ENCODE results near the gene SMIM38. TPM values are rescaled to one million over a fixed set of nuclear protein-coding genes. Genes with fewer than 3 reads are reported as not detected.
"Not testable (repeated sequence)": the region's sequence is repeated elsewhere in the genome, so short reads cannot be mapped to it uniquely, and the experiment has no call there.

The SMIM38 gene
- total RNA-seq, 4 donors from 2014 or later, result 2.9 to 10.1 TPM; not detected in 2

DNA sequence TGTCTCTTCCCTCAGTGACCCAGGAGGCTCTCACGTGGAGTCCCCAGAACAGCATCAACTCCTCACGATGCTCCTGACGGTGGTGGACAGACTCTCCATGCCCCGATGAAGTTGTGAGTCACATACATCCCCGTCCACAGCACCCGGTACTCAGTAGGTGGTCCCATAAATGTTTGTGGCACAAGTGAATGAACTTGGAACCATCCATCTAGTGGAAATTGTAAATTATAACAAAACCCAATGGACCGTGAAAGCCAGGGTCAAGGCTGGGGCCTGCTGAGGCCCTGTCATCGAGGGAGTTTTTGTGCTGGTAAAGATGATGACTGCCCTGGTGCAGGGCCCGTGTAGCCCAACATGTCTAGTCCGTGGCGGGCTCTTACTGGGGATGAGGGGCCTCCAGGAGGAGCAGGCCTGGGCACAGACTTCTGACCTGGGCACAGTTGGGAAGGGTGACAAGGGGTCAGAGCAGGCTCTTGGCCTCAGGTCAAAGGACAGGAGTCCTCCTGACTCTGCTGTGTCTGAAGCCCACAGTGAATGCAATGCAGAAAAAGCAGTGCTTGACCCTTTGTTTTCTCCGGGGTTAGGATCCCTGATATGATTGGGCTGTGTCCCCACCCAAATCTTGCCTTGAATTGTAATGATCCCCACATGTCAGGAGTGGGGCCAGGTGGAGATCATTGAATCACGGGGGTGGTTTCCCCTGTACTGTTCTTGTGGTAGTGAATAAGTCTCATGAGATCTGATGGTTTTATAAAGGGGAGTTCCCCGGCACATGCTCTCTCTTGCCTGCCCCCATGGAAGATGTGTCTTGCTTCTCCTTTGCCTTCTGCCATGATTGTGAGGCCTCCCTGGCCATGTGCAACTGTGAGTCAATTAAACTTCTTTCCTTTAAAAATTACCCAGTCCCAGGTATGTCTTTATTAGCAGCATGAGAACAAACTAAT, 20.0 kb upstream of the SMIM38 start:
- in situ Hi-C loops (cut with MboI; ENCODE audit: low pct_ligation_motif_present in 1 of 4, low pct_unique_long_range_greater_than_20kb in 1 of 4, low sequenced_read_pairs in 3 of 4), result loop anchor here in 1 of 4 donors (25.0 kb wide), 1 partner anchor 102 kb away; no protein-coding TSS in a partner anchor
- no peaks in the 10 kb centered on the region for H3K36me3 ChIP-seq
- peaks cover 0 to 4% (median 2%) of the 10 kb centered on the region in 4 donors for H3K4me1 ChIP-seq
- no peaks in the 10 kb centered on the region for H3K9me3 ChIP-seq
- no peak for DNase-seq
- TF ChIP-seq POLR2AphosphoS5 (IDR thresholded peaks at IDR 0.05) (no peak), POLR2A (IDR thresholded peaks at IDR 0.05) (no peak), EP300 (IDR thresholded peaks at IDR 0.05; ENCODE audit: low read depth) (no peak)
- TF ChIP-seq, protein P1, sequence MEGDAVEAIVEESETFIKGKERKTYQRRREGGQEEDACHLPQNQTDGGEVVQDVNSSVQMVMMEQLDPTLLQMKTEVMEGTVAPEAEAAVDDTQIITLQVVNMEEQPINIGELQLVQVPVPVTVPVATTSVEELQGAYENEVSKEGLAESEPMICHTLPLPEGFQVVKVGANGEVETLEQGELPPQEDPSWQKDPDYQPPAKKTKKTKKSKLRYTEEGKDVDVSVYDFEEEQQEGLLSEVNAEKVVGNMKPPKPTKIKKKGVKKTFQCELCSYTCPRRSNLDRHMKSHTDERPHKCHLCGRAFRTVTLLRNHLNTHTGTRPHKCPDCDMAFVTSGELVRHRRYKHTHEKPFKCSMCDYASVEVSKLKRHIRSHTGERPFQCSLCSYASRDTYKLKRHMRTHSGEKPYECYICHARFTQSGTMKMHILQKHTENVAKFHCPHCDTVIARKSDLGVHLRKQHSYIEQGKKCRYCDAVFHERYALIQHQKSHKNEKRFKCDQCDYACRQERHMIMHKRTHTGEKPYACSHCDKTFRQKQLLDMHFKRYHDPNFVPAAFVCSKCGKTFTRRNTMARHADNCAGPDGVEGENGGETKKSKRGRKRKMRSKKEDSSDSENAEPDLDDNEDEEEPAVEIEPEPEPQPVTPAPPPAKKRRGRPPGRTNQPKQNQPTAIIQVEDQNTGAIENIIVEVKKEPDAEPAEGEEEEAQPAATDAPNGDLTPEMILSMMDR (IDR thresholded peaks at IDR 0.05), result no peak
- intact Hi-C loops (cut with DNase I; ENCODE audit: low total_unique reads), result no loop called here
- 76 to 85% methylated on average over 5 to 14 of the region's 14 CpGs for WGBS, 2 donors (ENCODE audit: low coverage in 1 of 2)
- no peak overlapping the region for H3K27ac ChIP-seq
- no peak overlapping the region for H3K4me3 ChIP-seq
- H3K27me3 ChIP-seq, result no peaks in the 10 kb centered on the region

DNA sequence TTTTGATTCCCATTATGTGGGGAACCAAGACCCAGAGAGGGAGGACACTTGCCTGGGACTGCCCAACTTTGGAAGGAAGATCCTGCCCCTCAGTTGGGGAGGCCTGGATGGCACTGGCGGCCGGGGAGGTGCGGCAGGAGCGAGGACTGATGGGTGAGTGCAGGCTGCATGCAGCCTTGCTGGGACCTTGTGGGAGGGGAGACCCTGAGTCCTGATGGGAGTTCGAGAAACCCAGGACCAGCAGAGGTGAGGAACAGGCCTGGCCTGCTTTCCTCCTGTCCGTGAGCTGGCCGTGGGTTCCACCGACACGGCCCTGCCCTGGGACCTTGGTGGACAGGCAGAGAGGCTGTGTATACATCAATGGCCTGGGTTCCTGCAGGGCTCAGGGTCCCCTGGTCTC, 19.3 kb upstream of the SMIM38 start:
- in situ Hi-C loops (cut with MboI; ENCODE audit: low pct_ligation_motif_present in 1 of 4, low pct_unique_long_range_greater_than_20kb in 1 of 4, low sequenced_read_pairs in 3 of 4), result loop anchor here in 1 of 4 donors (25.0 kb wide), 1 partner anchor 101 kb away; no protein-coding TSS in a partner anchor
- peaks cover 0 to 4% (median 2%) of the 10 kb centered on the region in 4 donors for H3K4me1 ChIP-seq

DNA sequence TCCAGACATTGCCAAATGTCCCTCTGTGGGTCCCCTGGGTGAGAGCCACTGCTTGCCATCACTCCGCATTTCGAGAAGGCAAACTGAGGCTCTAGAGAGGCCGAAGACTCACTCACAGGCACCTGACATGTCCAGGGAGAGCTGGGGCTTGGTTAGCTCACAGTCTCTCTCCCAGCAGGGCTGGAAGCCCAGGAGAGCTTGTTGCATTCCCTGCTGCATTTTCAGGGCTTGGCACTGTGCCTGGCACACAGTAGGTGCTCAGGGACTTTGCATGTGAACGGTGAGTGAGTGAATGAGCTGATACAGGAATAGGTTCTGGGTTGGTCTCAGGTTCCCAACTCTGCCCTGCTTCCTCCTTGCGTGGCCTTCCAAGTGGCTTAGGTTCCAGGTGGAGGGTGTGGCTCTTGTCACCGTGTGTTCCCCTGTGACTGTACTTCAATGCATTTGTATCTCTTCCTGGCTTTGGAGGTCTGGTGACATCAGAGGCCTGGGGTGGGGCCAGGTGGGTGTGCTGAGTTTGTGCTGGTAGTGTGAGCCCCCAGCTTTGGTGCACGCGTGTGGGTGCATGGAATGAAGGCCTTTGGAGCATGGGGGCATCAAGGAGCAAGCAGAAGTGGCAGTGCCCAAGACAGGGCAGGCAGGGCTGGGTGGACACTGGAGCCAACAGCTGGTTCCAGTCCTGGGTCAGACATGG, 18.4 kb upstream of the SMIM38 start:
- 79% methylated on average over 8 of the region's 8 CpGs; no CpG with 5 or more reads in 1 of the 2 donors for WGBS, 2 donors (ENCODE audit: low coverage in 1 of 2)
- Histone ChIP-seq H3K27ac (no peak overlapping the region), H3K4me3 (no peak overlapping the region), H3K9me3 (no peaks in the 10 kb centered on the region), H3K4me1 (no peaks in the 10 kb centered on the region), H3K36me3 (no peaks in the 10 kb centered on the region), H3K27me3 (no peaks in the 10 kb centered on the region)
- no peak for DNase-seq
- in situ Hi-C loops (cut with MboI; ENCODE audit: low pct_ligation_motif_present in 1 of 4, low pct_unique_long_range_greater_than_20kb in 1 of 4, low sequenced_read_pairs in 3 of 4), result loop anchor here in 1 of 4 donors (25.0 kb wide), 1 partner anchor 100 kb away; no protein-coding TSS in a partner anchor
- TF ChIP-seq POLR2AphosphoS5 (IDR thresholded peaks at IDR 0.05) (no peak), EP300 (IDR thresholded peaks at IDR 0.05; ENCODE audit: low read depth) (no peak), POLR2A (IDR thresholded peaks at IDR 0.05) (no peak)
- TF ChIP-seq, protein P1 (IDR thresholded peaks at IDR 0.05), result no peak
- intact Hi-C loops (cut with DNase I; ENCODE audit: low total_unique reads), result no loop called here

More for the DNA sequence above, 19.3 kb upstream of the SMIM38 start:
- 93% methylated on average over 7 of the region's 9 CpGs; no CpG with 5 or more reads in 1 of the 2 donors for WGBS, 2 donors (ENCODE audit: low coverage in 1 of 2)
- Histone ChIP-seq H3K9me3 (no peaks in the 10 kb centered on the region), H3K36me3 (no peaks in the 10 kb centered on the region), H3K27ac (no peak overlapping the region), H3K27me3 (no peaks in the 10 kb centered on the region), H3K4me3 (no peak overlapping the region)
- intact Hi-C loops (cut with DNase I; ENCODE audit: low total_unique reads), result no loop called here
- TF ChIP-seq, protein P1 (IDR thresholded peaks at IDR 0.05), result no peak
- TF ChIP-seq POLR2A (IDR thresholded peaks at IDR 0.05) (no peak), EP300 (IDR thresholded peaks at IDR 0.05; ENCODE audit: low read depth) (no peak), POLR2AphosphoS5 (IDR thresholded peaks at IDR 0.05) (no peak)
- no peak for DNase-seq

DNA sequence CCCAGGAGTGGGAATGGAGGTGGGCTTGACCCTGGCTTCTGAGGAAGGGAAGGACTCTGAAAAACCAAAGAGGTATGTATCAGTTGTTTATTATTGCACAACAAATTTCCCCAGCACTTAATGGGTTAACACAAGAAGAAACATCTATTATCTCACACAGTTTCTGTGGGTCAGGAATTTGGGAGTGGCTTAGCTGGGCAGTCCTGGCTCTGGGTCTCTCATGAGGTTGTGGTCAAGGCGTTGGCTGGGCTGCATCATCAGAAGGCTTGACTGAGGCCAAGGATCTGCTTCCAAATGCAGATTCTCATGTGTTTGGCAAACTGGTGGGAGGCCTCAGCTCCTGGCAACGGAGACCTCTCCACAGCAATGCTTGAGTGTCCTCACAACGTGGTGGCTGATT, 17.5 kb upstream of the SMIM38 start:
- TF ChIP-seq POLR2AphosphoS5 (IDR thresholded peaks at IDR 0.05) (no peak), POLR2A (IDR thresholded peaks at IDR 0.05) (no peak), EP300 (IDR thresholded peaks at IDR 0.05; ENCODE audit: low read depth) (no peak)
- TF ChIP-seq, protein P1 (IDR thresholded peaks at IDR 0.05), result no peak
- Histone ChIP-seq H3K27me3 (no peaks in the 10 kb centered on the region), H3K4me3 (no peak overlapping the region), H3K9me3 (no peaks in the 10 kb centered on the region), H3K4me1 (no peaks in the 10 kb centered on the region), H3K27ac (no peak overlapping the region), H3K36me3 (no peaks in the 10 kb centered on the region)
- intact Hi-C loops (cut with DNase I; ENCODE audit: low total_unique reads) (no loop called here), in situ Hi-C loops (cut with MboI; ENCODE audit: low pct_ligation_motif_present in 1 of 4, low pct_unique_long_range_greater_than_20kb in 1 of 4, low sequenced_read_pairs in 3 of 4) (loop anchor here in 1 of 4 donors (25.0 kb wide), 1 partner anchor 99 kb away; no protein-coding TSS in a partner anchor)
- 60% methylated on average over 3 of the region's 3 CpGs; no CpG with 5 or more reads in 1 of the 2 donors for WGBS, 2 donors (ENCODE audit: low coverage in 1 of 2)
- DNase-seq, result no peak

DNA sequence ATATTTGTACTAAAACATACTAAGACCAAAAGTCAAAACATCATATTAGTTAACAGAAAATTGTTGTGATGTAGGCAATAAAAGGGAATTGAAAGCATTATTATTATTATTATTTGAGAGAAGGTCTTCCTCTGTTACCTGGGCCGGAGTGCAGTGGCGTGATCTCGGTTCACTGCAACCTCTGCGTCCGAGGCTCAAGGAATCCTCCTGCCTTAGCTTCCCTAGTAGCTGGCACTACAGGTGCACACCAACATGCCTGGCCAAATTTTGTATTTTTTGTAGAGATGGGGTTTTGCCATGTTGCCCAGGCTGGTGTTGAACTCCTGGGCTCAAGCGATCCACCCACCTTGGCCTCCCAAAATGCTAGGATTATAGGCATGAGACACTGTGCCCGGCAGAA, 15.6 kb upstream of the SMIM38 start:
- intact Hi-C loops (cut with DNase I; ENCODE audit: low total_unique reads); H3K27me3 ChIP-seq; H3K4me1 ChIP-seq; DNase-seq; H3K27ac ChIP-seq; H3K36me3 ChIP-seq; H3K9me3 ChIP-seq; H3K4me3 ChIP-seq: not testable (repeated sequence)
- WGBS, 2 donors (ENCODE audit: low coverage in 1 of 2), result 86 to 100% methylated on average over 1 to 7 of the region's 7 CpGs
- in situ Hi-C loops (cut with MboI; ENCODE audit: low pct_ligation_motif_present in 1 of 4, low pct_unique_long_range_greater_than_20kb in 1 of 4, low sequenced_read_pairs in 3 of 4), result loop anchor here in 1 of 4 donors (25.0 kb wide), 1 partner anchor 97 kb away; no protein-coding TSS in a partner anchor
